Activated CD8-positive, alpha-beta memory T cell treated with anti-CD3 and anti-CD28 coated beads, Interleukin-2, amount 10 ng/mL, durations not matched to agents 7 days and 5 days (primary cell): ENCODE measurements around the gene THOC2. TPM values are rescaled to one million over a fixed set of nuclear protein-coding genes. Genes with fewer than 3 reads are reported as not detected.
"Not testable (repeated sequence)": the region's sequence is repeated elsewhere in the genome, so short reads cannot be mapped to it uniquely, and the experiment has no call there.

ENCODE experiments used
- ATAC-seq: fragments of 150-1000 bp; cut with Tn5 transposase; one replicate; pipeline ENCODE4 v1.10.0; 2021; ENCODE audit warnings: moderate library complexity
- CTCF ChIA-PET: fragments of 350-600 bp; sonication (Branson Sonifier 250); formaldehyde crosslinking; loops from one replicate; lab custom pipeline; 2021; ENCODE audit warnings: antibody characterized with exemption; lab: Charles Lee
- DNase-seq: peaks from one replicate; pipeline ENCODE4 v3.0.0-alpha.2; 2020
- H3K27ac Mint-ChIP-seq: one replicate; pipeline ENCODE4 v1.8.0; 2021; ENCODE audit warnings: mild to moderate bottlenecking, mixed read lengths
- H3K27me3 Mint-ChIP-seq: one replicate; pipeline ENCODE4 v1.8.0; 2021; ENCODE audit warnings: mixed read lengths
- H3K36me3 Mint-ChIP-seq: one replicate; pipeline ENCODE4 v1.8.0; 2021; ENCODE audit warnings: mild to moderate bottlenecking, mixed read lengths
- H3K4me1 Mint-ChIP-seq: one replicate; pipeline ENCODE4 v1.8.0; 2021; ENCODE audit warnings: mixed read lengths
- H3K4me3 Mint-ChIP-seq: one replicate; pipeline ENCODE4 v1.8.0; 2021; ENCODE audit warnings: mild to moderate bottlenecking, moderate library complexity, mixed read lengths
- H3K9me3 Mint-ChIP-seq: one replicate; pipeline ENCODE4 v1.8.0; 2022; ENCODE audit warnings: low read depth, mixed read lengths
- total RNA-seq, 2 experiments: library from RNA; stranded (reverse); gene quantifications; one replicate each; pipeline ENCODE4 v1.2.3, GENCODE V29; 2021

The THOC2 gene
- total RNA-seq, 2 experiments from 2014 or later: 74.6 to 93.0 TPM

- Mint-ChIP-seq H3K4me1 (no peaks in the 10 kb centered on the region), H3K27me3 (no peaks in the 10 kb centered on the region), H3K9me3 (no peaks in the 10 kb centered on the region), H3K36me3 (peaks cover 40% of the 10 kb centered on the region), H3K27ac (no peak overlapping the region), H3K4me3 (no peak overlapping the region)
- ATAC-seq (no peak), DNase-seq (no peak)
- CTCF ChIA-PET: no interaction called here
These were observed 47.6 kb downstream of the THOC2 start for GRCh38 chrX:123685232-123685631.

- H3K4me1 Mint-ChIP-seq: no peaks in the 10 kb centered on the region
- no peak for ATAC-seq
- CTCF ChIA-PET: no interaction called here
- H3K27ac Mint-ChIP-seq: no peak overlapping the region
- no peaks in the 10 kb centered on the region for H3K27me3 Mint-ChIP-seq
- peaks cover 55% of the 10 kb centered on the region for H3K36me3 Mint-ChIP-seq
- H3K4me3 Mint-ChIP-seq: no peak overlapping the region
- DNase-seq: no peak
- H3K9me3 Mint-ChIP-seq: no peaks in the 10 kb centered on the region
These were observed 50.7 kb downstream of the THOC2 start for GRCh38 chrX:123682186-123682585.

GRCh38 chrX:123679733-123680460 is 53.0 kb downstream of the THOC2 start:
- H3K9me3 Mint-ChIP-seq, CTCF ChIA-PET, H3K27ac Mint-ChIP-seq, H3K27me3 Mint-ChIP-seq, H3K4me3 Mint-ChIP-seq, H3K4me1 Mint-ChIP-seq, ATAC-seq, DNase-seq: not testable (repeated sequence)
- peaks cover 53% of the 10 kb centered on the region for H3K36me3 Mint-ChIP-seq

- ATAC-seq: no peak
- peaks cover 36% of the 10 kb centered on the region for H3K36me3 Mint-ChIP-seq
- peaks cover 2% of the 10 kb centered on the region for H3K9me3 Mint-ChIP-seq
- H3K4me1 Mint-ChIP-seq: no peaks in the 10 kb centered on the region
- DNase-seq: no peak
- no peak overlapping the region for H3K4me3 Mint-ChIP-seq
- H3K27ac Mint-ChIP-seq: no peak overlapping the region
- no peaks in the 10 kb centered on the region for H3K27me3 Mint-ChIP-seq
- CTCF ChIA-PET: no interaction called here
These were observed 57.7 kb downstream of the THOC2 start for GRCh38 chrX:123675154-123675553.

DNA sequence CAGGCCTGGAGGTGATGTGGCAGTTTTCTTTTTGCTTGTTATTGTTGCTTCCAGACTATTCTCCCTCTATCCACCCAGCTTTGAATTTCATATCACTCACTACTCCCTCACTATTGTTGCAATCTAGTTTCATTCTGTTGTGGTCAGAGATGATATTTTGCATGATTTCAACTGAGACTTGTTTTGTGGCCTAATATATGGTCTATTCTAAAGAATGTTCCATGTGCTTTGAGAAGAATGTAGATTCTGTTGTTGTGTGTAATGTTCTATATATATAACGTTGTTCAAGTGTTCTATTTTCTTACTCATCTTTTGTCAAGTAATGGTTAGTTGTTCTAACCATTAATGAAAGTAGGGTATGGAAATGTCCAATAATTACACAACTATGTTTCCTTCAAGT is 59.0 kb downstream of the THOC2 start:
- Mint-ChIP-seq H3K4me3 (no peak overlapping the region), H3K27ac (no peak overlapping the region), H3K36me3 (peaks cover 31% of the 10 kb centered on the region), H3K4me1 (no peaks in the 10 kb centered on the region), H3K9me3 (peaks cover 2% of the 10 kb centered on the region), H3K27me3 (no peaks in the 10 kb centered on the region)
- ATAC-seq (no peak), DNase-seq (no peak)
- CTCF ChIA-PET: no interaction called here

DNA sequence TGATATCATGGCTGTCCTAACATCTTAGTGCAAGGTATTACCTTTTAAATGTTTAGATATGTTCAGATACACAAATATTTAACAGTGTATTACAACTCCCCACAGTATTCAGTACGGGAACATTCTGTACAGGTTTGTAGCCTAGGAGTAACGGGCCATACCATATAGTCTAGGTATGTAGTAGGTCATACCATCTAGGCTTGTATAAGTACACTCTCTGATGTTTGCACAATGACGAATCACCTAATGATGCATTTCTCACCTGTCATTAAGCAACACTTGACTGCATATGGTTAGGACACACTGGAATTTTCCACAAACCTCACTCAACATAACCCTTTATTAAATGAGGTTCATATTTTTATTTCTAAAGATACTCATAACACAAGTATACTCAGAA is 67.7 kb downstream of the THOC2 start:
- no peaks in the 10 kb centered on the region for H3K9me3 Mint-ChIP-seq
- CTCF ChIA-PET: no interaction called here
- H3K36me3 Mint-ChIP-seq: peaks cover 56% of the 10 kb centered on the region
- no peak for DNase-seq
- H3K4me1 Mint-ChIP-seq: no peaks in the 10 kb centered on the region
- no peaks in the 10 kb centered on the region for H3K27me3 Mint-ChIP-seq
- H3K4me3 Mint-ChIP-seq: no peak overlapping the region
- no peak for ATAC-seq
- H3K27ac Mint-ChIP-seq: no peak overlapping the region

GRCh38 chrX:123664467-123665167 is 68.2 kb downstream of the THOC2 start:
- H3K4me1 Mint-ChIP-seq, H3K27ac Mint-ChIP-seq, CTCF ChIA-PET, ATAC-seq, H3K27me3 Mint-ChIP-seq, H3K4me3 Mint-ChIP-seq, DNase-seq, H3K9me3 Mint-ChIP-seq: not testable (repeated sequence)
- H3K36me3 Mint-ChIP-seq: peaks cover 56% of the 10 kb centered on the region

DNA sequence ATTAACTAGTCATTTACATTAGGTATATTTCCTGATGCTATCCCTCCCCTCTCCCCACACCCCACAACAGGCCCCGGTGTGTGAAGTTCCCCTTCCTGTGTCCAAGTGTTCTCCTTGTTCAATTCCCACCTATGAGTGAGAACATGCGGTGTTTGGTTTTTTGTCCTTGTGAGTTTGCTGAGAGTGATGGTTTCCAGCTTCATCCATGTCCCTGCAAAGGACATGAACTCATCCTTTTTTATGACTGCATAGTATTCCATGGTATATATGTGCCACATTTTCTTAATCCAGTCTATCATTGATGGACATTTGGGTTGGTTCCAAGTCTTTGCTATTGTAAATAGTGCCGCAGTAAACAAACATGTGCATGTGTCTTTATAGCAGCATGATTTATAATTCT is 69.1 kb downstream of the THOC2 start:
- H3K4me1 Mint-ChIP-seq, H3K27ac Mint-ChIP-seq, H3K27me3 Mint-ChIP-seq, CTCF ChIA-PET, DNase-seq, H3K4me3 Mint-ChIP-seq, ATAC-seq, H3K9me3 Mint-ChIP-seq: not testable (repeated sequence)
- peaks cover 56% of the 10 kb centered on the region for H3K36me3 Mint-ChIP-seq

GRCh38 chrX:123656507-123656906 is 76.3 kb downstream of the THOC2 start:
- H3K4me3 Mint-ChIP-seq, H3K9me3 Mint-ChIP-seq, CTCF ChIA-PET, ATAC-seq, H3K4me1 Mint-ChIP-seq, H3K27me3 Mint-ChIP-seq, DNase-seq, H3K27ac Mint-ChIP-seq: not testable (repeated sequence)
- peaks cover 42% of the 10 kb centered on the region for H3K36me3 Mint-ChIP-seq

DNA sequence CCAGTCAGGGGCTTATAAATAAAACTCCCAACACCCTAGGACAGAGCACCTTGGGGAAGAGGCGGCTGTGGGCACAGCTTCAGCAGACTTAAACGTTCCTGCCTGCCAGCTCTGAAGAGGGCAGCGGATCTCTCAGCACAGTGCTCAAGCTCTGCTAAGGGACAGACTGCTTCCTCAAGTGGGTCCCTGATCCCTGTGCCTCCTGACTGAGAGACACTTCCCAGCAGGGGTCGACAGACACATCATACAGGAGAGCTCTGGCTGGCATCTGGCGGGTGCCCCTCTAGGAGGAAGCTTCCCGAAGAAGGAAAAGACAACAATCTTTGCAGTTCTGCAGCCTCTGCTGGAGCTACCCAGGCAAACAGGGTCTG is 84.1 kb downstream of the THOC2 start:
- ATAC-seq, DNase-seq, H3K27me3 Mint-ChIP-seq, H3K4me3 Mint-ChIP-seq, CTCF ChIA-PET, H3K27ac Mint-ChIP-seq, H3K4me1 Mint-ChIP-seq, H3K9me3 Mint-ChIP-seq: not testable (repeated sequence)
- H3K36me3 Mint-ChIP-seq: peaks cover 33% of the 10 kb centered on the region

DNA sequence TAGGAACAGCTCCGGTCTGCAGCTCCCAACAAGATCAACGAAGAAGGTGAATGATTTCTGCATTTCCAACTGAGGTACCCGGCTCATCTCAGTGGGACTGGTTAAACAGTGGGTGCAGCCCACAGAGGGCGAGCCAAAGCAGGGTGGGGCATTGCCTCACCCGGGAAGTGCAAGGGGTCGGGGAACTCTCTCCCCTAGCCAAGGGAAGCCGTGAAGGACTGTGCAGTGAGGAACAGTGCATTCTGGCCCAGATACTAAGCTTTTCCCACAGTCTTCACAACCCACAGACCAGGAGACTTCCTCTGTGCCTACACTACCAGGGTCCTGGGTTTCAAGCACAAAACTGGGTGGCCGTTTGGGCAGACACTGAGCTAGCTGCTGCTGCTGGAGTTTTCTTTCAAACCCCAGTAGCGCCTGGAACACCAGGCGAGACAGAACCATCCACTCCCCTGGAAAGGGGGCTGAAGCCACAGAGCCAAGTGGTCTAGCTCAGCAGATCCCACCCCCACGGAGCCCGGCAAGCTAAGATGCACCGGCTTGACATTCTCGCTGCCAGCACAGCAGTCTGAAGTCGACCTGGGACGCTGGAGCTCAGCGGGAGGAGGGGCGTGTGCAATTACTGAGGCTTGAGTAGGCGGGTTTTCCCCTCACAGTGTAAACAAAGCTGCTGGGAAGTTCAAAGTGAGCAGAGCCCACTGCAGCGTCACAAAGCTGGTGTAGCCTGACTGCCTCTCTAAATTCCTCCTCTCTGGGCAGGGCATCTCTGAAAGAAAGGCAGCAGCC is 84.6 kb downstream of the THOC2 start:
- H3K36me3 Mint-ChIP-seq: peaks cover 34% of the 10 kb centered on the region
- H3K9me3 Mint-ChIP-seq: no peaks in the 10 kb centered on the region
- ATAC-seq (no peak), DNase-seq (no peak)
- H3K27ac Mint-ChIP-seq: no peak overlapping the region
- no peaks in the 10 kb centered on the region for H3K27me3 Mint-ChIP-seq
- no peak overlapping the region for H3K4me3 Mint-ChIP-seq
- CTCF ChIA-PET: no interaction called here
- H3K4me1 Mint-ChIP-seq: peaks cover 4% of the 10 kb centered on the region

DNA sequence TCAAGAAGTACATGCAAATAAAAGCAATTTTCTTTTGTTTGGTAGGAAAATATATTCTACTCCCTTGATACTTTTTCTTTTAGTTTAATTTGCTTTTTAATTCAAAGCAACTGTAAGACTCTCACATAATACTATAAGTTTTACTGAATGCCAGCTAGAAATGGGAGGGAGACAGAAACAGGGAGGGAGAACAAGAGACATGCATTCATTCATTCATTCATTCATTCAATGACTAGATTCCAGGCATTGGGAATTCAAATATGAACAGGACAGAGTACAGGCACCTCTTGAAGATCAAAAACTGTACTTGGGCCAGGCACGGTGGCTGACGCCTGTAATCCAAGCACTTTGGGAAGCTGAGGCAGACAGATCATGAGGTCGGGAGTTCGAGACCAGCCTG is 85.6 kb downstream of the THOC2 start:
- peaks cover 29% of the 10 kb centered on the region for H3K36me3 Mint-ChIP-seq
- H3K27me3 Mint-ChIP-seq: no peaks in the 10 kb centered on the region
- H3K4me3 Mint-ChIP-seq: no peak overlapping the region
- H3K27ac Mint-ChIP-seq: no peak overlapping the region
- no peak for DNase-seq
- CTCF ChIA-PET: no interaction called here
- H3K9me3 Mint-ChIP-seq: no peaks in the 10 kb centered on the region
- ATAC-seq: no peak
- peaks cover 4% of the 10 kb centered on the region for H3K4me1 Mint-ChIP-seq

DNA sequence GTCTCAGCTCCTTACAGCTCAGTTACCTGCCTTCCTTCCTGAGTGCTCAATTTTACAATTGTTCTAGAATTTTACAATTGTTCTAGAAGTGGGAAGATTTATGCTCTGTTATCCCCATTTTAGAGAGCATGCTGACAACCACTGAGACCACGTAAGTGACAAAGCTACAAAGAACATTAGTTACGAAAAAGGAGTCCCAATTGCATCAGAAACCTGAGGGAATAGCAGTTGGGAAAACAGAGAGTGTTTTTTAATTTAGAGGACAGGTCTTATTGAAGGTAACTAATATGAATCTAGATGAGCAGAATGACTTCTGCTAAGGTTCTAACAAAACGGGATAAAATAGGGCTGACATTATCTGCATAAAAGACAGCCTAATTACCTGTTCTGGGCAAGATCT is 103.3 kb downstream of the THOC2 start:
- CTCF ChIA-PET: interaction anchor here (0.7 to 0.9 kb wide), 2 partner anchors 168 to 204 kb away, joined by 3 read pairs; no protein-coding TSS in a partner anchor
- Mint-ChIP-seq H3K27me3 (no peaks in the 10 kb centered on the region), H3K4me3 (no peak overlapping the region), H3K9me3 (no peaks in the 10 kb centered on the region), H3K36me3 (peaks cover 39% of the 10 kb centered on the region), H3K4me1 (peaks cover 15% of the 10 kb centered on the region), H3K27ac (no peak overlapping the region)
- no peak for DNase-seq
- no peak for ATAC-seq
